GM19467 (cell line): ENCODE measurements around the gene ITGA3.
"Not testable (repeated sequence)": the region's sequence is repeated elsewhere in the genome, so short reads cannot be mapped to it uniquely, and the experiment has no call there.

Experiments used
- ATAC-seq: cut with Tn5 transposase; IDR thresholded peaks from one replicate; pipeline ENCODE4 v1.9.1; 2021; ENCODE audit warnings: mild to moderate bottlenecking, moderate library complexity; ENCODE audit not compliant: unreplicated experiment

Gene ITGA3

DNA sequence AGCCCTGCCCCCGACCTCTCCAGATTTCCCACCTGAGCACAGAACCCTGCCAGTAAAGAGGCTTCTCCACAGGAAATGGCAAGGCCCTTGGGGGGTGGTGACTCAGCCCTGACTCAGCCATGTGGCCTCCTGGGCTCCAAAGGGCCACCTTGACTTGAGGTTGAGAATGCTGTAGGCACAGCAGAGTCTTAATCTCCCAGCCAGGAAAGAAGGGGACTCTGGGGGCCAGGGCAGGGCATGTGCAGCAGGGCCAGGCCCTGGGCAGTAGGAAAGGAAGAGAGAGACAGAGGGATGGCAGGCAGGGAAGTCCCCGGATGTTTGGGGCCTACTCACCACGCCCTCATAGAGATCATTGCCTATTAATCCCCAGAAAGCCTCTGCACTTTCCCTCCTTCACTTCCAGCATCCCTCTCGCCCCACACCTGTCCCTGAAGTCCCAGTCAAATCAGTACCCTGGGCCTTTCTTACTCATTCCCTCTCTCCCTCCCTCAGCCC, 4.8 kb upstream of the ITGA3 start:
- no peak for ATAC-seq

DNA sequence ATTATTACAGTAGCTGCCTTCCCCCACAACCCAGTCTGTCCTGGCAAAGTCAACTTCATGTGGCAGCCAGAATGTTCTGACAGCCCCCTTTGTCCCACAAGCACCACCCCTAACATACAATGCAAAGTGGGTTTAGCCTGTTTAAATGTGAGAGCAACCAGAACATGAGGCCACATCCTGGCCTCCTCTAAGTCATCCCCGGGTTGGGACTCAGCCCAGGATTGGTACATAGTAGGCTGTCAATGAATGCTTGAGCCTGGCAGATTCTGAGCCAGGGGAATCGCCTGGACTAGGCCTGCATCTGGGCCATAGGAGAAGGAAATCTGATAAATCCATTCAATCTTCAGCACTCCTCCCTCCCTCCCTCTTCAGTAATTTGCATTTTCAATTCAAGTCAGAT, 4.3 kb upstream of the ITGA3 start:
- no peak for ATAC-seq

DNA sequence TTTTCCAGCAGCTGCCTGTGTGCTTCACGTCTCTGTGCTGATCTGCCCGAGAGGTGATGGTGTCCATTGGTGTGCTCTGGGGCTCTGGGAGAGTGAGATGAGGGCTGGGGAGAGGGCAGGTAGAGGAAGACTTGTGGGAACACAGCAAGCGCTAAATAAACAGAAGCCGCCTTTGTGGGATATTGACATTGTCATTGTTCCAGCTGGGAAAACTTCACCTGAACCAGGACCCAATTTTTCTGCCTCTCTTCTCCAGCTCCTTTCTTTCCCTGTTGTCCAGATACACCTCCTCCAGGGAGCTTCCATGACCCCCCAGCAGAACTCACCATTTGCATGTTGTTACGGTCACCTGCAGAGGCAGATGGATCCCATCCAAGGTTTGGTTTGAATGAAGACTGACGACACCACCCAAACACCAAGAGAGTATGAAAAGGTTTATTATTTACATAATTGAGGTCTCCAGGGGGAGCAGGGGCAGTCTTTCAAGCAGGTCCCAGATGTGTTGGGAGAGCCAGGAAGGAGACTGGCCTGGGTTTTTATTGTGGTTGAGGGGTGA, 3.6 kb upstream of the ITGA3 start:
- no peak for ATAC-seq

DNA sequence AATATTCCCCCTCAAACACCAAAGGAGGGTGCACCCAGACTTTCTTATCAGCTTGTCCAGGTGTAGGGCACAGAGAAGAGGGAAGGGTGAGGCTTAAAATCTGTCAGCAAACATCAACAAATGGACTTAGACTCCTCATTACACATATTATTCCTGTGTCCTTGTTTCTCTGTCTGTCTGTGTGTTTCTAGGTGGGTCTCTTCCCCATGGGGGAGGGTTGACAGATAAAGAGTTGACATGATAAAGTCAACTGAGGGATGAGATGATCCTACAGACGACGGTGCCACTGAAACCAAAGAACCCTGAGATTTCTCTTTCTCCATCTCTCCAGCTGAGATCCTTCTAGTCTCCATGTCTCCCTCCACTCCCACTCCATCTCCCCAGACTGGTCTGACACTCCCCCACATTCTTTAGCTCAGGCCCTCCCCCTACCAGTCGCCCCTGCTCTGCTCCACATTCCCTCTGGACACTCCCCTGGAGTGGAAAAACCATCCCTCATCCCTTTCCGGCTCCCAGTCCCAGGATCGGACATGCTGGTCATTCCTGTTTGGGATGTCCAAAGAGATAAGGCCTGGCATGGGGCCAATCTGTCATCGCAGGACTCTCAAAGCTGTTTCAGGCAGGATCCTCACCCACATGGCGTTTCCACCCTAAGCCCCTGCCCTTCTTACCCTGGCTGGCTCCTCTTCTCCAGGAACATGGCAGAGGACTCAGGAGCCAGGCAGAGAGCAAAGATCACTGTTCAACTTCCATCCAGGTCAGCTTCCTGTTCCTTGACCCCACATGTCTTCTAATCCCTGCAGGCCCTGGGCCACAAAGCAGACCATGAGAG, 2.9 kb upstream of the ITGA3 start:
- no peak for ATAC-seq

DNA sequence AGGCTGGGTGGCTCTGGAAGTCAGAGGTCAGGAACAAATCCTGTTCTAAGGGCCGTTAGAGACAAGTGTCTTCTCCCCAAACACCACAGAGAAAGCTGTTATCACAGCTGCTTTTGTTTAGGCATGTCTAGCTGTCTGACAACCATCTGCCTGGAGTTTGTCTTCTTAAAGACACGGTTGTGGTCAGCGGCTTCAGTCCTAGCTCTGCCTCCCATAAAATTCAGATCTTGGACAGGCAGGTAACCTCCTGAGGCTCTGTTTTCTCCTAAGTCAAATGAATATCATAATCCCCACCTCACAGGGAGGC, 2.3 kb upstream of the ITGA3 start:
- no peak for ATAC-seq

DNA sequence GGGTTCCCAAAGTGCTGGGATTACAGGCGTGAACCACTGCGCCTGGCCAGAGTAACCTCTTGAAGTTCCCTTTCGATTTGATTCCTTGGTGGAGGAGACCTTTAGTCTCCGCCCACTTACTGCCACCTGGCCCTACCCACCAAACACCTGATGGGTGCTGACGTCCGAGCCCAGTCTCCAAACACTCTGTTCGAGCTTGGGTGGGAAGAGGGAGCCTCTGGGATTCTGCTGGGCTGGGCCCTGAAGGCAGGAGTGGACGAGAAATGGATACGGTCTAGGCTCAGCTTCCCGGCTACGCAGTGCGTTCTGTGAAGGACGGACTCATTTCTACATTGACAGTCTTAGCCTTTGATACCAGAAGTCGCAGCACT, 870 bp upstream of the ITGA3 start:
- ATAC-seq = no peak

DNA sequence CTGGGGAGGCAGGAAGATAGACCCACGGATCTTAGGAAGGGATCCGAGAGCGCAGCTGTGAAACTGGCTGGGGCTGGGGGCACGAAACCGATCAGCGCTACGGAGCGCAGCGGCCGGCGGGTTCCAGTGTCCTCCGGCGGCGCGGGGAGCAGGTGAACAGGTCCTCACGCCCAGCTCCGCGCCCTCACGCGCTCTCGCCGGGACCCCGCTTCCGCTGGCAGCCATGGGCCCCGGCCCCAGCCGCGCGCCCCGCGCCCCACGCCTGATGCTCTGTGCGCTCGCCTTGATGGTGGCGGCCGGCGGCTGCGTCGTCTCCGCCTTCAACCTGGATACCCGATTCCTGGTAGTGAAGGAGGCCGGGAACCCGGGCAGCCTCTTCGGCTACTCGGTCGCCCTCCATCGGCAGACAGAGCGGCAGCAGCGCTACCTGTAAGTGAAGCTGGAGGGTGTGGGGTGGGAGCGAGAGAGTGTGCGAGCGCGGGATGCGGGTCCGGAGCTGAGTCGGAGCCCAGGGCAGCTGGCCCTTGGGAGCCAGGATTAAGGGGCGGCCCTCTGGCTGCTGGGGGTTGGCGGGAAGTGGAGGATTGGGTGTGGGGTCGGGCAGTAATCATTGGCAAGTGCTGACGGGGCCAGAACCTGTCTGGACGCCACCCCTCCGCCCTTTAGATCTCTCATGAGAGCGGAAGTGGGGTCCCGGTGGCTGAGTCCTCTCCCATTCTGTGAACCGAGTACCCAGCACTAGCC, 479 bp downstream of the ITGA3 start:
- peak; percentile 55 for ATAC-seq

DNA sequence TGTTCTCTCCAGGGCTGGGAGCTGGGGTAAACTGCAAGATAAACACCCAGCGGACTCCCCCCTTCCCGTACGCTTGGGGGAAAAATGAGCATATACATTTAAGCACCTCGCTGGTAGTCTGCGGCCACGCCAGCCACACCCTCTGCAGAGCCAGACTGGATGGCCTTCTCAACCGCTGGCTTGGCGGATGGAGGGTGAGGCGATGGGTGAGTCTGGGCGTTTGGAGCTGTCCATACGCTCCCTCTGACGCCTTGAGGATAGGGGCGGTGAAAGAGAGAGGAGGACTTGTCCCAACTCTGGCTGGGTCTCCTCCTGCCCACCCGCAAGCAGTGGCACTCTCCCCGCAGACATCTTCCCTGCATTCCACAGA, 1.0 kb downstream of the ITGA3 start:
- no peak for ATAC-seq

DNA sequence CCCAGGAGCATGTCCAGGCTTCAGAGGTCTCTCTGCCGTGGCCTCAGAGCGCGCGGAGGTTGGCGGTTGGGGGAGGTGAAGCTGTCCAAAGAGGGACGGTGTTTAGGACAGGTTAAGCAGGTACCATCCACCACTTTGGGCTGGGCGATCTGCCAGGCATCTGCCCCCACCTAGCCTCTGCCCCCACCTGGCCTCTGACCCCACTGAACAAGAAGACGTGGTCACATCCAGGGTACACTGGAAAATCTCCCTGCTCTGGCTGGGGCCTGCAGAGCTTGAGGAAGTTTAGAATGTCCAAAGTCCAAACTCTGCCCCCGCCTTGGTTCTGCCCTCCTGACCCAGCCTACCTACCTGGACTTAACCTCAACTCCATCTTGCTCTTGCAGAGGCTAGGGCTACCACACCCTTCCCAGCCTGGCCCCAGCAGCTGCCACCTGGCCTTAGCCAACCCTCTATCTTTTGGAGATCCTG, 1.6 kb downstream of the ITGA3 start:
- ATAC-seq = no peak

DNA sequence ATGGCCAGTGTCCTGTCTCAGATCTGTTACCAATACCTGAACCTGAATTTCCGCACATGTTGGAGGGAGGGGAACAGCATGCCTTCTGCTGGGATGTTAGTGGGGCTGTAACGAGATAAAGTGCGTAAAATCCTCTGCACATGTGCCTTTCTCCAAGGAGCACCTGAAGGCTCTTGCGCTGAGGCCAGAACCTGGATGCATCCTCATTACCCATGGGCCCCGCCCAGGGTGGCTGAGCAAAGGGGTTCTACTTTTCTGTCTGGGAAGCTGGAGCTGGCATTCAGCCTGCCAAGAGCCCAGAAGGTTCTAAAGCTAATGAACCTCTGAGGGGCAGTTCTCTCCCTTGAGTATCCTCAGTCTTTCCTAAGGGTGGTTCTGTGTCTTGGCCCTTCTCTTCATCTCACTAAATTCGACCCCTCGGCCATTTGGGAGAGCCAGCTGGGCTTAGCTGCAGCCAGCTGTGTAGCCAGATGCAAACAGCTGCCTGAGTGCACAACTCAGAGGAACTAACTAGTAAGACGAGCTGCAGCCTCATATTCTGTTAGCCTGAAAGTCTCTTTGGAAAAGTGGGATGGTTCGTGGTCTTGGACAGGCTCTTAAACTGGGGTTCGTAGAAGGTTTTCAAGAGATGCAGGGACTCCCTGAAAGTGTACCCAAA, 2.5 kb downstream of the ITGA3 start:
- no peak for ATAC-seq

DNA sequence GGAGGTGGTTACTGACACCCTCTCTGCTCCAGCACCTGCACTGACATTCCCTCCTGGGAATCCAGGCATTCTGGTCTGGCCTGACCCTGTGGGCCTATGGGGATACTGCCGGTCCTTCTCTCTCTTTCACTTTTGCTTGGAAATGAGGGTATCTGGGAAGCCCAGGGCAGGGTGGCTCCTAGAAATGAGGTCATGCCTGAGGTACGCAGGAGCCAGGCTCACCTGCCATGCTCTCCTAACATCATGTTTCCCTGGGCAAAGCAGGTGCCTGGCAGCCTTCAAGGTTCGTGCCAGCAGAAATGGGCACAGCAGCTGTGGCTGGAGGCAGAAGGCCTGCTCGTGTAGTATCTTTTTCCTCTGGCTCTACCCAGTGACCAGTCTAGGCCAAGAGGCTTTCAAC, 3.3 kb downstream of the ITGA3 start:
- no peak for ATAC-seq

DNA sequence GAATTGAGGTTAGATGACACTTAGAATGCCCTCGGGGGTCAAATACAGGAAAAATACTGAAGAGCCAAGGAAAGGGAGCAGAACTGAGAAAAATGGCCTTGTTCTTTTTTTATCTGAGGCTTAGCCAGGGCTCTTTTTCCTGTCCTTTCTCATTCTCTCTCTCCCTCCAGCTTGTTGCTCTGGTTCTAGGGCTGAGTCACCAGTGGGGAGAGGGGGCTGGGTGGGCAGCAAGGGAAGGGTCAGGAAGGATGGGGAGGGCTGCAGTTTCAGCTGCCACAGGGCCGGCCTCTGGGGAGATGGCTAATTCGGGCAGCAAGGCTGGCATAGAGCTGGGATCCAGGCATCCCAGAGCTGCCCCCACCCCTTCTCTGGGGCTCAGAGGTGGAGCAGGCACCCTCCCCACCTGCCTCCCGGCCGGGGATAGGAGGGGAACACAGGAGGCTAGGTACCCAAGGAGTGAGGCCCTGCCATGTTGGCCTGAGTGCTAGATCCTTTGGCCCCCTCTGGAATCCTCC, 3.9 kb downstream of the ITGA3 start:
- ATAC-seq = no peak

DNA sequence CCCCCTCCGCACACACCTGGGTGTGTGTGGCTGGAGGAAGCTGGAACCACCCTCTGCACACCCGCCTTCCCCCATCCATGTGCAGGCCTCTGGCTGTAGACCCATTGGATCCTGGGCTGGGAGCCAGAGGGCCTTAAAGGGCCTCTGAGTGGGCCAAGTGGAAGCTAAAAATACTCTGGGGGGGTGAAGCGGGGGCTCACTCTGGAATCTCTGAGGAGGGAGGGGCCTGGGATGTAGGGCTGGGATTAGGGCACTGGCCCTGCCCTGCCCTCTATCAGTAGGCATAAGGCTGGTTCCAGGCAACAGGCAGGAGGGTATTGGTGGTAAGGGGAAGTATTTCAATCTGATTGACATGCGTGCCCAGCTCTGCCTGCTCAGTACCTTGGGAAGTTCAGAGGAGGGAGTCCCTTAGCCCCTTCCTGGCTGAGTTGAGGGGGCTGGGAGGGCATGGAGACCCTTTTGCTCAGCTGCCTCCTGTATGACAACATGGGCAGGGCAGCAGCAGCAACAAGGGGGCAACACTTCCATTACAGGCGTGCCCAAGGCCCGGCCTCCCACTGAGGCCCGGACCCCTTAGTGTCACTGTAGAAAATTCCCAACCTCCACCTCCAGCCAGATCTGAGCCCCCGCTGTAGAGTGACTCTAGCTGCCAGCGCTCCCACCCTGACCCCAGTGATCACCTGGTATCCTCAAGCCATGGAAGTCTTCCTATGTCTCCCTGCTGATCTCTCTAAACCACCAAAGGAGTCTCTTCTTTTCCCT, 5.2 kb downstream of the ITGA3 start:
- ATAC-seq = no peak

DNA sequence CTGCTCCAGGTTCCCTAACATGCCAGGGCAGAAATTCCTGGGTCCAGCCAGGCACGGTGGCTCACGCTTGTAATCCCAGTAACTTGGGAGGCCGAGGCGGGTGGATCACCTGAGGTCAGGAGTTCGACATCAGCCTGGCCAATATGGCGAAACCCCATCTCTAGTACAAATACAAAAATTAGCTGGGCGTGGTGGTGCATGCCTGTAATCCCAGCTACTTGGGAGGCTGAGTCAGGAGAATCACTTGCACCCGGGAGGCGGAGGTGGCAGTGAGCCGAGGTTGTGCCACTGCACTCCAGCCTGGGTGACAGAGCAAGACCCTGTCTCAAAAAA, 5.8 kb downstream of the ITGA3 start:
- ATAC-seq = not testable (repeated sequence)

DNA sequence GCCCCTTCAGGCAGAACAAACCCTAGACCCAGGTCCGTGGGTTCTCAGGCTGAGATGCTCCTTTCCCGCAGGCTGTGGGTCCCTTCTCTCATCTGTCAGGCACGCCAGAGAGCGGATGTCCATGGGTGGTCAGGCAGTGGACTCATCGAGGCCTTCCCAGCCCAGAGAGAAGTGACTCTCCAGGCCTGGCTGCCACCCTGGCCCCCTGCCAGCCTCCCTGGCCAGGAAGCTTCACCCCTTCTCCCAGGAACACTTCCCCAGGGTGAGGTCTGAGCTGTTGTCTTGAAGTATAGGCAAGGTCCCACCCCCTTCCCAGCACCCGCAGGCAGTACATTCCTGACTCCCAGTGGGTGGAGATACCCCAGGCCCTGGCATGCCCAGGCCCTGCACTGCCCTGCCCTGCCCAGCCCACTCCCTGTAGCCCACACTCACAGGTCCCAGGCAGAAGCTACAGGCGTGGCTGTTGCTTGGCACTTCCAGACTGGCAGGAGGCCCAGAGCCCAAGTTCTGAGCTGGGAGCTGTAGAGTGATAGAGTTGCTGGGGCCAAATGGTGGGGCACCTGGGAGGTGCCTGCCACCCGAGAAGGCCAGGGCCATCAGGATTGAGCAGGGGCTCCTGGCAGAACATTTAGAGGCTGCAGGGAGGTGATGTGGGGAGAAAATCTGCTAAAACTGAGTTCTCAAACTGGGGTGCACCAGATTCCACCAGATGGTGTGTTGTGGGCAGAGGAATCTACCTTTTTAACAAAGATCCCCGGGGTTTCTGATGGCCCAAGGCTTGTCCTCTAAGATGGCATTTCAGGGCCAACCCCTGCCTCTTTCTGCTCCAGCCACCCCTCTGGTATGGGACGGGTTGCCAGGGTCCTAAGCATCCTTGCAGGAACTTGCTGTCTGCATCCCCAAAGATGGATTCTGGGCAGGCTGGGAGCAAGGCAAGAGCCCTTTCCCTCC, 6.7 kb downstream of the ITGA3 start:
- no peak for ATAC-seq

DNA sequence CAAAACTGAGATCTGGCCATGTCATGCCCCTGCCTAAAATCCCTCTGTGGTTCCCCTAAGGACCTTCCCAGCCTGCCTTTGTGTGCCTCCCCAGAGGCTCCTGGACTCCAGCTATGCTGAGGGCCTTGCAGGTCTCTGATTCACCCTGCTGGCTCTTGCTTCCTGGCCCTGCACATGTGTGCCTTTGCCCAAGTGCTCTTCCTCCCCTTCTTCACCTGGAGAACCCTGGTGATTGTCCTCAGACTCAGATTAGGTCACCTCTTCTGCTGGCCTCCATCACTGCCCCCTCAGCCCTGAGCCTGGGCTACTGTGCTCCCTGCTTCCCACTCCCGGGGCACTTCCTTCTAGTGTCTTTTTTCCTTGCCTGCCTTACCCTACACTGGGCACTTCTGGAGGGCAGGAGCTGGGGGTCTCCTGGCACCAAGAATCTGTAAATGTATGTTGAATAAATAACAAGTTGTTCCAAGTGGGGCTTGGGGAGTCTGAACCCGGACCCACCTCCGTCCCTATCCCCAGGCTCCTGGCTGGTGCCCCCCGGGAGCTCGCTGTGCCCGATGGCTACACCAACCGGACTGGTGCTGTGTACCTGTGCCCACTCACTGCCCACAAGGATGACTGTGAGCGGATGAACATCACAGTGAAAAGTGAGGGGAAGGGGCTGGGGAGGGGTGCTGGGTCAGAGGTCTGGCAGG, 7.8 kb downstream of the ITGA3 start:
- ATAC-seq = no peak

DNA sequence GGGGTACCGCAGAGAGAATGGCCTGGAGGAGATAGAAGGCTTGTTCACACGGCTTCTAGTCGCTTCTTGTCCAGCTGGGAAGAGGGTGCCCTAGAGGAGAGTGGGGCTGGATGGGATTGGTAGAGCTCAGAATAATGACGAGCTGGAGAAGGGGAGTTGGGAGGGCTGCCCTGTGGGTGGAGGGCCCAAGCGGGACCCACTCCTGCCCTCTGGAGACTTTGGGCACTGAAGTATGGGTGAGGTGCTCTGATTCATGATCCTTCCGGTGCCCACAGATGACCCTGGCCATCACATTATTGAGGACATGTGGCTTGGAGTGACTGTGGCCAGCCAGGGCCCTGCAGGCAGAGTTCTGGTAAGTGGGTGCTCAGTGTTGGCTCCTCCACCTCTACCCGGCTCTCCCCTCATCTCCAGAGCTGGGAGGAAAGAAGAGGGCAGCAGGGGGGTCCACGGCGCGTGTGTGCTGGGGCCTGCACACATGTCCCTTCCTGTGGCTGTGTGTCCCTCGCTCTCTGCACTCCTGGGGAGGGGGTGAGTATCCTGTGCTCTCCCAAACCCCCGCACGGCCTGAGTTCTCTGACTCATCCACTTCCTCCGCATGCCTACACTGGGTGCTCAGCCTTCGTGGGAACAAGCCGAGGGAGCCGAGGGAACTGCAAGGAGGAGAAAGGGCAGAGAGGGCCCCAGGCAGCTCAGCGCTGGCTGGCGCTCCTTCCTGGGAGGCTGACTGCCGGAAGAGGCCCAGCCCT, 8.5 kb downstream of the ITGA3 start:
- no peak for ATAC-seq

DNA sequence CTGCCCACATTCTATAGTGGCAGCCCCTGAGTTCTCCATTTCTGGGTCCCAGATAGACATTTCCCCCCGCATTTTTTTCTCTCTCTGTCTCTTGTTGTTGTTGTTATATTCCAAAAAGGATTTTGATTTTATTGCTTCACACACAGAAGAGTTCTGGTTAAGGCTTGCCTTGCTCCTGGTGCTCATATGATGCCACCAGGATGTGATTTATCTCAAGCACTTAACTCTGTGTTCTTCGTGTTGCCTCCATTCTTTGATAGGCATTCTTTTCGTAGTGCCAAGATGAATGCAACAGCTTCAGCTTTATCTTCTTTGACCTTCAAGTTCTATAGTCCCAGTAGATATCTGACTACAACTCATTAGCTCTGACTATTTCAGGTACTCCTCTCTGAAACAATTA, 9.1 kb downstream of the ITGA3 start:
- ATAC-seq = no peak
